Superior temporal gyrus (tissue), 1 donor: ENCODE results near the gene TPP2.
A peak's percentile ranks its signal among the peaks of the same experiment; 100 is the strongest.

Experiments
- DNase-seq: peaks from one replicate; pipeline ENCODE4 v3.0.0-alpha.2; 2016; ENCODE audit errors: extremely low spot score

TPP2 gene

GRCh38 chr13:102596147-102597028 is at the start of gene TPP2:
TPP2 (plus strand) TSS chr13:102596986; CDS start chr13:102597039, 53 bp downstream.
- DNase-seq = peak; percentile 98

- no peak for DNase-seq
Measured at GRCh38 chr13:102548811-102549210, 48.0 kb upstream of the TPP2 start.

DNA sequence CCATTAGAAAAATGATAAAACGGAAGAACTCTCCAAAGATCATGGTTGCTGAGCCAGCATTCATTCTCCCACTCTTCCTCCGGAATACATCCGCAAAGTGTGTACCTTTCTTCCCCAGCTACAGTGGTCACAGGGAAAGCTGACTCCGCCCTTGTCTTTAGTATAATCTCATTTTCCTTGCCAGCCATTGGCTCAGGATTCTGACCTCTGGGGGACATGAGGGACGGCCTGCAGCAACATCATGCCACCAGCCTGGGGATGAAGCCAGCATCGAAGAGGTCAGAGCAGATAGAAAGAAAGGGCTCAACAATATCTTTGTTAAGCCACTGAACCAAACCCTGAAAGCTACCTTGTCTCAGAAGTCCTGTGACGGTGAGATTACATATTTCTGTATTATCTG is 46.3 kb upstream of the TPP2 start:
- DNase-seq = no peak

DNA sequence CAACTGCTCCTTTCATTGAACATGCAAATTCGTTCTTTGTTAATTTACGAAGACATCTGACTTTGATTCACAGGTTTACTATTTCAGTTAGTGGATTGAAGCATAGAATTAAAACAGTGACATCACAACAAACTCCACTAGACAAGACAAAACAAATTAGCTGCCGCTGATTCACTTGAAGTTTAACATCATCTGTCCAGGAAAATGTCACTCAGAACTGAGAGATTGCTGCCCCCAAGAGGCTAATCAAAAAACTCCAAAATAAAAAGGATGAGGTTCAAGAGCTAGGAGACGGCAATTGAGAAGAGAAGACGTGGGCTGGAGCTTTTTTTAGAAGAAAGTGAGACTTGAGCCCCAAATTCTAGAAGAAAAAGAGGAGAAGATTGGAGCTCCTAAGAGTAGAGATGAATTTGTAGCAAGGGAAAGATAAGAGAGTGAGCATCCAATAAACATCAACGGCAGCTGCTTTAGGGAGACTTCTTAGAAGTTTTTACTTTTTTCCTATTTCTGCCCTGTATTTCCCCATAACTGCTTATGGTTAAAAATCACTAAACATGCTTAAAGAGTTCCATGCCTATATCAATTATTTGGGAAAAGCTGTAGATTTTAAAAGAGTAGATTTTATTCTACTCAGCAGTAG is 40.8 kb upstream of the TPP2 start:
- DNase-seq = peak; percentile 81

- no peak for DNase-seq
Measured at GRCh38 chr13:102556806-102557205, 40.0 kb upstream of the TPP2 start.

- DNase-seq = no peak
Measured at GRCh38 chr13:102558029-102558428, 38.8 kb upstream of the TPP2 start.

DNA sequence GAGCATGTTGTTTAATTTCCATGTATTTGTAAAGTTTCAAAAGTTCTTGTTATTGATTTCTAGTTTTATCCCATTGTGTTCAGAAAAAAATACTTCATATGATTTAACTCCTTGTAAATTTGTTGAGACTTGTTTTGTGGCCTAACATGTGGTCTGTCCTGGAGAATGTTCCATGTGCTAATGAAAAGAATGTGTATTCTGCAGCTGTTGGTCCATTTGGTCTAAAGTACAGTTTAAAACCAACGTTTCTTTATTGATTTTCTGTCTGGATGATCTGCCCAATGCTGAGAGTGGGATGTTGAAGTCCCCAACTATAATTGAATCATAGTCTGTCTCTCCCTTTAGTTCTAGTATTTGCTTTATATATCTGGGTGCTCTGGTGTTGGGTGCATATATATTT is 34.9 kb upstream of the TPP2 start:
- DNase-seq = no peak

GRCh38 chr13:102563267-102563666 is 33.5 kb upstream of the TPP2 start:
- DNase-seq = no peak

GRCh38 chr13:102564564-102564963 is 32.2 kb upstream of the TPP2 start:
- no peak for DNase-seq

DNA sequence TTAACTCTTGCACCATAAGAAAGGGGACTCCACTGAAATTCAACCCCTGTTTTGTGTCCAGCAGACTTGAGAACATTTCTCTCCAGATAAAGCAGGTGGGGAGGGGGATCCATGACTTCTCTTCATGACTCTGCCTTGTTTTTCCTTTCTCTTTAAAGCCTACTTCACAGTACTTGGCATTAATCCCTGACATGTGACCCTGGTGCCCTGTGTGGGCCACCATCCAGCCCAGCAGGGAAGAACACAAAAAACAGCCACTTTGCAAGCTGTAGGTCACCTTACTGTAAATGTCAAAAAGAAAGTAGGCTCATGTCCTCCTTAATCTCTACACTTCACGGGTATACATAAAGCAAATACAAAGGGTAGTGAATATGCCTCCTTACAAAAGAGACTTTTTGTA is 30.3 kb upstream of the TPP2 start:
- DNase-seq = no peak

GRCh38 chr13:102567857-102568256 is 28.9 kb upstream of the TPP2 start:
- no peak for DNase-seq

DNA sequence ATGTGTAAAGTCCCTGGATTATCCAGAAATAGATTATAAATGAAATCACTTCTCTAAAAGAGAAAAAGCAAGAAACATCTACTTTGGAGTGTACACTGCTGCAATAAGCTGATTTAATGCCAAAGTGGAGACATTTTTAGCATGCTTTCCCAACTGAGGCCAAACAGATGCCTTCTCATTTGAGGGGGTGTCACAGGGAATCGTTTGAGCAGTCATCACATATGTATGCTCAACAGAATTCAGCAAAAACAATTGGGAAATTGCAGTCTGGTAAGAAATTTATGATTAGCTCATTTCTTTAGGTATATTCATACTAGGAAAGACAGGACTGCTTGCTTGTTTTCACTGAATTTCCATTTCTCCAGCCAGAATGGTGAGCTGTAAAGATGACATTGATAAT is 27.3 kb upstream of the TPP2 start:
- DNase-seq = peak; percentile 50

- no peak for DNase-seq
Measured at GRCh38 chr13:102571075-102571474, 25.7 kb upstream of the TPP2 start.

GRCh38 chr13:102572323-102572722 is 24.5 kb upstream of the TPP2 start:
- DNase-seq = no peak

DNA sequence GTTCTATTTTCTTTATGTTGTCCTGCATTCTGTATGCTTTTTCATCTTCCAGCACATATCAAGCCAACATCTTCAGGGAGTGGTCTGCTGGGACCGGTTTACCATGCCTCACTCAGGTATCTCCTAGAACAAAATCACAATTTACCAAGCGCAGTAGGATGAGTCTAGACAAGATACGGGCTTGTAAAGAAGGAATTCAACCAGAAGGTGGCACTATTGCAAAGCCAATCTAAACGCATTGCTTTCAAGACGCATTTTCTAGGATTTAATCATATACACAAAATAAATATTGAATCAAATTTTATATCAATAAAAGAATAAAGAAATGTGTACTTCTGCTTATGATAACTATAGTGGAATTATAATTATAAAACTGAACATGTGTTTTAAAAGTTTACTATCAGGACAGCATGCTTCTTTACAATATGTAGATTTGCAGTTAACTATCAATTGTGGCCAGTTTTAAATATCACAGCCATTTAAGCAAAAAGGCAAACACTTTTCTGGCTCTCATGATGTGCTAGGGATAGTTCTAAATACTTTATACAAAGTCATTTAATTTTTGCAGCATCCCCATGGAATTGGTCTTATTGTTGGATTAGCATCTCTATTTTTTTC is 16.1 kb upstream of the TPP2 start:
- peak; percentile 96 for DNase-seq

DNA sequence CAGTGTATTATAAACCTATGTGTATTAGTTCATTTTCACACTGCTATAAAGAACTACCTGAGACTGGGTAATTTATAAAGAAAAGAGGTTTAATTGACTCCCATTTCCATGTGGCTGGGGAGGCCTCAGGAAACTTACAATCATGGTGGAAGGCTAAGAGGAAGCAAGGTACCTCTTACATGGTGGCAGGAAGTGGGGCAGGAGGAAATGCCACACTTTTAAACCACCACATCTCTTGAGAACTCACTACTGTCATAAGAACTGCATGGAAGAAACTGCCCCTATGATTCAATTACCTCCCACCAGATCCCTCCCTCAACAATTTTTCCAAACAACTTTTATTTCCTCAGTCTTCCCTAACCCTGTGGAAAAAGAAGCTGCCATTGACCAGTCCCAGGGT is 14.5 kb upstream of the TPP2 start:
- no peak for DNase-seq

GRCh38 chr13:102584434-102584833 is 12.4 kb upstream of the TPP2 start:
- DNase-seq = no peak

DNA sequence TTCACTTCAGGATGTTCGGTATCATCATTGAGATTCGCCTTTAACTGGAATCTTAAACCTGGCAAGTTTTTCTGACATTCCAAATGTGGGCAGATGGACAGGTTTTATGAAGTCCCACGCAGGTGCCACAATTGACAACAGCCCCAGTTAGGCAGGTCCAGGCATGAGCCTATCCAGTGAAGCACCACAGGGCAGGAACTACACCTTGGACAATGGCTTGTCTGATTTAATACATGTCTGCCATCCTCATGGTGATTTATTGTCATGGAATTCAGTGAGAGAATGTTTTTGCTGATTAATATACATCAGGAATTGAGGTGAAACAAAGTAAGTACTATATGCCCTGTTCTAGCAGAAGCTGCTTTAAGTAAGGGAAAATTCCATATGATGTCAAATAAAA is 10.2 kb upstream of the TPP2 start:
- DNase-seq = no peak

DNA sequence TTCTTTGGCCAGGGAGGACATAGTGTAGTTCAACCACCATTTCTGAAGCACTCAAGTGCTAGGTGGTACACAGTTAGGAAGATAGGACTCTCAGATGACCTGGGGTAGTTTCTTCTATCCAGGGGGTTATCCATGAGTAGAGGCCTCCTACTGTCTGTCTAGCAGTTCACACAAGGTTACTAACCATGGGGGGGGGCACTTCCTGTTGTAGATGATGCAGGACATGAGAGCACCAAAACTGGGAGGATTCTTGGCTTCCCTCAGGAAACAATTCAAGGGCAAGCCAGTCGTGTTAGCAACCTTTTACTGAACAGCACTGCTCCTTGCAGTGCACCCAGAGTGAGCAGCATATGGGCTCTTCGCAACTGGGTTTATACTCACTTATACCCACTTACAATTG is 8.9 kb upstream of the TPP2 start:
- no peak for DNase-seq

DNA sequence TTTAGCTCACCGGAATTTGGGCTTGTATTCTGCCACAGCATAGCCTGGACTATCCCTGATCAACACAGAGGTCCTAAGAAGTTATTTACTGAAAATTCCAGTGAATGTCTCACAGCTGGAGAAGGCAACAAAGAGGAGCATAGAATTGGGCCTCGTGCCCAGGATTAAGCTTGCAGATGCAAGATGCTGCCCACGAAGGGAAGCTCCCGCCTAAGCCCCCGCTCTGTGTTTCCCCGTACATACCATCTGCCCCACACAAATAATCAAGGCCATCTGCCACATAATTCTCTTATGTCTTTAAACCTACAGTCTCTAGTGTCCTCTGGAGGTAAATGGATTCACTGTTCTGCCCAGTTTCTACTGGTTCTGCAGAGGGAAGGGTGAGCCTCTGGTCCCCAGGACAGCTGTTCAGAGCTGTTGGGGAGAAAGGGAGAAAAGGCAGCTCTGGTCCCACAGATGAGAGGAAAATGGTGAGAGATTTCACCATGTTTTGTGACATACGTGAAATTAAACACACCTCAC is 7.4 kb upstream of the TPP2 start:
- DNase-seq = peak; percentile 38

DNA sequence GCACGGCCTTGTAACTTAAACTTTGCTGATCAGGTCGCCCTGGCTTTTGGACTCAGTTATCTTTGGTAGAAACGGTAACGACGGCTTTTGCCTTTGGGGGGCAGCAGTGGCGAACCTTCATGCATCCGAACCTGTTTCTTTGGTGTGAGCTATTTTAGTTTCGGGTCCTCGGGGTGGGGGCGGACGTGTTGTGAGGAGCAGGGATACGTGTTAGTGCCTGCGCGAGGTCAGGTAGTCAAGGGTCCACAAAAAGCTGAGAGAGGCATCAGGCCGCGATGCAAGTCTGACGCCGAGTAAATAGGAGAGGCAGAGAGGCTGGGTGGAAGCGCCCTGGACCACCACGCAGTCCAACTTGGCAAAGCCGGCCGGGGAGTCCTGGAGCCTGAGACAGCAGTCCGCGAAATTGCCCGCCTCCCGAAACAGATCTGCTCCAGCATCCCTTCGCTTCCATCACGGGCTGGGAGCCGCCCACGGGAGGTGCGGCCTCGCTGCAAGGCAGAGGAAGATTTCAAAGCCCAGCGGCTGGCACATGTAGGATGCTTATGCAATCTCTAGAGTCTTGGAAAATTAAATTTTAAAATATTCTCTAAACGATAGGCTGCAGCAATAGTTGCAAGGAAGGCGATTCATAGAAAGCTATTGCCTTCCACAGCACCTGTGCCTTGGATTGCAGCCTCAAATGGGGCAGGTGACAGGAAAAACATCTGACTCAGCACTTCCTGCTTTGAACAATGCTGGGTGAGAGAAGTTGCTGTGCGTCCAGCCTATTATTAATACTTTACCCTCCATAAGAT is 4.6 kb upstream of the TPP2 start:
- DNase-seq = peak; percentile 89

GRCh38 chr13:102593466-102593865 is 3.3 kb upstream of the TPP2 start:
- DNase-seq = no peak
